ENCODE data around the gene PRKAR1B. TPM values are rescaled to one million over a fixed set of nuclear protein-coding genes. Genes with fewer than 3 reads are reported as not detected.
A peak's percentile ranks its signal among the peaks of the same experiment; 100 is the strongest.
"Not testable (repeated sequence)": the region's sequence is repeated elsewhere in the genome, so short reads cannot be mapped to it uniquely, and the experiment has no call there.

Gene PRKAR1B
- polyA plus RNA-seq, 5 donors, result 28.8 to 46.7 (median 34.7) TPM

- DNase-seq, result no peak
These were observed 99.2 kb downstream of the PRKAR1B start for GRCh38 chr7:627661-628401.

DNA sequence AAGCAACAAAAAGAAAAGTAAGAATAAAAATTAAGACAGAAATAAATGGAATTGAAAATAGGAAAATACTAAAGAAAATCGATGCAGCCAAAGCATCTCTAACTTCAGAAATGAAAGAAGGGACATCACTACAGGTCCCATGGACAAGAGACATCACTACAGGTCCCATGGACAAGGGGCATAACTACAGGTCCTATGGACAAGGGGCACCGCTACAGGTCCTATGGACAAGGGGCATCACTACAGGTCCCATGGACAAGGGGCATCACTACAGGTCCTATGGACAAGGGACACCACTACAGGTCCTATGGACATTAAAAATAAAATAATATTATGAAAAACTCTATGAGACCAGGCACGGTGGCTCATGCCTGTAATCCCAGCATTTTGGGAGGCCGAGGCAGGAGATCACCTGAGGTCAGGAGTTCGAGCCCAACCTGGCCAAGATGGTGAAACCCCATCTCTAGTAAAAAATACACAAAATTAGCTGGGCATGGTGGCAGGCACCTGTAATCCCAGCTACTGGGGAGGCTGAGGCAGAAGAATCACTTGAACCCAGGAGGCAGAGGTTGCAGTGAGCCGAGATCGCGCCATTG is 101.6 kb downstream of the PRKAR1B start:
- no peak for DNase-seq

- no peak for DNase-seq
These were observed 103.6 kb downstream of the PRKAR1B start for GRCh38 chr7:623464-623863.

DNA sequence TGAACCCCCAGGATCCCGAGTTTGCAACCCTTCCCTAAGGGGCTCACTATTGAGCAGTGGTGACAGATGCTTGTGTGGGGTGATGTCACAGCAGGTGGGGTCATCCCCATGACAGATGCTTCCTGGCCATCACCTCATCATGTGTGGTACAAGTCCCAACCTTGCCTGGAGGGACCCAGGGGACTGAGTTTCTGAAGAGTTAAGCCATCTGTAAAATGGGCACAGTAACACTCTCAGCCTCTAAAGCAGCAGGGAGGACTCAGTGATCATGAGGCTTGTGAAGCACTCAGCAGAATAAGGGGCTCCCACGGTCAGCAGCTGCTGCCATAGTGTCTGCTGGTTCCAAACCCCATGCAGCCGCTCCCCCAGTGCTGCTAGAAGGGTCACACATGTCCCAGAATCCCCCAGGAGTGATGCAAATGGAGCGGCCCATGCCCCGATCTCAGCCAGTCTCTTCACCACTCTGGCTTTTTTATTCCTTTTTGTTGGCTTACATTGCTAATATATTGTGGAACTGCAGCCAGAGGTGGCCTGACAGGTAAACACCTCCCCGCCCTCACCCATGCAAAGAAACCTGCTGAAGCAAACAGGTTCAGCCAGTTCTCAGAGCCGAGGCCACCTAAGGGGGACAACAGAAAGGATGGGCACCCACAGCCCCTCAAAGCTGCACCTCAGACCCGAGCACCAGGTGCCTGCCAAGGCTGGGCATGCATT is 105.4 kb downstream of the PRKAR1B start:
- DNase-seq, result peak; percentile 51 to 61

DNA sequence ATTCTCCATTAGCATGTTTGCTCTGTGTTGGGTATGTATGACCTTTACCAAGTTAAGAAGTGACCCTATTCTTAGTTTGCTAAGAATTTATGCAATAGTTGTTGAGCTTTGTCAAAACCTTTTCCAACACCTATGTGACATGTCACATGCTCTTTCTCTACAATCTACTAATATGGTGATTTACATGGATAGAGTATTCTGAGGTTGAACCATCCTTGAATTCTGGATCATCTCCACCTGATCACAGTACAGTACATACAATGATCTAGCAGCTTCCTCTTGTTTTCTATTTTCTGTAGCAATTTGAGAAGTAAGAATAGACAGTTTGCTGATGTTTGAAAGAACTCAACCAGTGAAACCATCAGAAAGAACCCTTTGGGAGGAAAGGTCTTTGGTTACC is 106.2 kb downstream of the PRKAR1B start:
- no peak for DNase-seq

DNA sequence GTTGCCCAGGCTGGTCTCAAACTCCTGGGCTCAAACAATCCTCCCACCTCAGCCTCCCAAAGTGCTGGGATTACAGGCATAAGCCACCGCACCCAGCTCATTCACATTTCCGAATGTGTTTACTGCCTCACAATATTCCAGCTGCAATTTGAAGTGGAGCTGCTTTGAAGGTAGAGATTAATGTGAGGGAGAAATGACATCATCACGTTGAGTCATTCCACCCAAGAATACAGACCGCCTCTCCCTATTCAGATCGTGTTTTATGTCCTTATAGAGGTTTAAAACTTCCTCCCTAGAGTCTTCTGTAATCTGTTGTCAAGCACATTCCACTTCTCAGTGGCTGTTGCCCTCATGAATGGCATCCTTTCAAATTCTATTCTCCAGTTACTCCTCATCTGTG is 107.0 kb downstream of the PRKAR1B start:
- no peak for DNase-seq

GRCh38 chr7:619368-619840 is 107.7 kb downstream of the PRKAR1B start:
- no peak for DNase-seq

DNA sequence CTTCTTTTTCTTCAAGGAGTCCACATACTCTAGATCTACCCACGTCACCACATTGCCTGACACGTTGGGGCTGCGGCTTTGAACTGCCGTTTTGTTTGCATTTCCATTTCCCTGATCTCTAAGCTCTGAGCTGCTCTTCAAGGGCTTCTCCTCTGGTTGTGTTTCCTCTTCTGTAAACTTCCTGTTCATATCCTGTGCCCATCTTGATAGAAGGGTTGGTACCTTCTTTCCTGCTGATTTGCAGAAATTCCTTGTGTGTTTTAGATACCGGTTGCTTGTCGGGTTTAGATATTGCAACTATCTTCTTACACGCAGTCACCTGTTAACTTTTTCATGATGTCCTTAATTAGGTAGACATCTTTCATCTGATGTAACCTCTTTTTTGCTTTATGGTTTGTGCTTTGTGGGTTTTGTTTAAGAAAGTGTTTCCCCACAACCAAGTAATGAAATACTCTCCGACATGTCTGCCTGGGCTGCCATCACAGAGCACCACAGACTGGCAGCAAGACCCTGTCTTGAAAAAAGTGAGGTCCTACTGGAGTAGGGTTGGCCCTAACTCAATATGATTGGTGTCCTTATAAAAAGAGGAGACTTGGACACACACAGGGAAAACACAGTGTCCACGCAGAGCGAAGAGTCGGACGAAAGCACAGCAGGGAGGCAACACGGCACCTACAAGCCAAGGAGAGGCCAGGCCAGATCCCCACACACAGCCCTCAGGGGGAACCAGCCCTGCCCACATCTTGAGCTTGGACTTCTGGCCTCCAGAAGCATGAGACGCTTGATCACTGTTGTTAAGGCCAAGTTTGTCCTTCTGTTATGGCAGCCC is 108.3 kb downstream of the PRKAR1B start:
- peak in 1 of 2 donors; percentile 29 for DNase-seq

DNA sequence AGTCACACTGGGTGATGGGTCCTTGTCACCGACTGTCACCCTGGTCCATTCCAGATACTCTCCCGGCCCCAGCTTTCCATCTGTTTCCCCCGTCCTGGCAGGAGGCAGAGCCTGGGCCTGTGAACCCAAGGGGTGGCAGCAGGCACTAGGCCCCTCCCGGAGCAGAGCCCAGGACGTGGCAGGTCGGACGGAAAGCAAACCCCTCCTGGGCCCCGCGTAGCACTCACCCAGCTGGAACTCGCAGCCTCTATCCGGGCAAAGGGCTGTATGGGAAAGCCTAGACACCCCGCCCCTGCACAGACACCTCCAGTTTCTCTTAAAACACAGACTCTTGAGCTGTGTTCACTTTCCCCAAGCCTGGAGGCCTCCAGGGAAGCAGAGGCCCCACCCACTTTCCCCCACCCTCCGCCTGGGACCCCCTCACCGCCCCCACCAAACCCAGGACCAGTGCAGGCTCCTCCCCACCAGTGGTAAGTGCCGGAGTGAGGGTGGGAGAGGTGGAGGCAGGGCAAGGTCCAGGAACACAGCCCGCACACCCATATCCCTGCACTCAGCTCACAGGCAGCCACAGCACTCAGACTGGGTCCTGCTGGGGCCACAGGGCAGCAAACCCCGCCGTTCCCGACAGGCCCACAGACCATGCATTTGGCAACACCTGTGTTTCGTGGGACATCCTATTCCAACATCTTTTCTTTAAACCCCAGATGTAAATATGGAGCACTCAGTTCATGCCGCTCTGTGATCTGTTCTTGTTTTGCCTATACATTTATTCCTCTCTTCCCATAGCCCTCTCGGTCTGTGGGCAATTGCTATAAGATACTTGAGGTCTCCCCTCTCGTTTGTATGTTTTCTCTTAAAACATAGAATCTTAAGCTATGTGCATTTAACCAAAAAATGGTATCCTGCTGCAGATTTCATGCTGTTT is 109.2 kb downstream of the PRKAR1B start:
- no peak for DNase-seq

- DNase-seq, result no peak
These were observed 113.5 kb downstream of the PRKAR1B start for GRCh38 chr7:613442-614140.

- DNase-seq, result not testable (repeated sequence)
These were observed 115.2 kb downstream of the PRKAR1B start for GRCh38 chr7:611837-612236.

- DNase-seq, result no peak
These were observed 115.7 kb downstream of the PRKAR1B start for GRCh38 chr7:611281-611810.

DNA sequence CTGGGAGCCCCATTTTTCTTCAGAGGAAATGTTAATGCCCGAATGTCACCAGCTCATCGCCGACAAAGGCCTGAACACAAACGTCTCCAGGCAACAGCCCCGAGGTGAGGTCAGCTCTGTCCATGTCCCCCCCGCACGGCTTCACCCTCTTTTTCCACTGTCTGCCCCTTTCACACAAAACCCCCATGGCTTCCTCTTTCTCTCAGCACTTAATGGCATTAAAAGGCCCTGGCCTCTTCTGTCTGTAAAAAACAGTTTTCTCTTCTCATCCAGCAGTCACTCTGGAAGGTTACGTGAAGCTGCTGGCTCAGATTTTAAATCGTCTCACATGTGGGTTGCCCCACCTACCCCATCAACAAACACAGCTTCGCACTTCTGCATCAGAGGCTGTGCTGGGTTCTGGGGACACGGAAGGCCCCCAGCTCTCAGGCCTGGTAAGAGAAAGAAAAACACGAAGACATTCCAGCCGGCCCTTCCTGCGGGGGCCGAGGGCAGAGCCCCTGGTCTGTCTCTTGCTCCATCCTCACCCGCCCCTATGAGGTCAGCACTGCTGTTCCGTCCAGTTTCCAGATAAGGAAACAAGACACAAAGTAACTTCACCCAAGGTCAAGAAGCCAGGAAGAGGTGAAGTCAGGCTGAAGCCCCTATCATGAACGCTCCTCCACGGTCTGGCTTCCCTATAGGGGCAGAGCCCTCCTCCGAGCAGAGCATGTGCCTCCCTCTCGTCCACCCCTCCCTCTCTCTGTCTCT is 116.4 kb downstream of the PRKAR1B start:
- DNase-seq, result peak in 1 of 2 donors; percentile 44

- DNase-seq, result no peak
These were observed 116.9 kb downstream of the PRKAR1B start for GRCh38 chr7:610141-610530.

GRCh38 chr7:609365-609764 is 117.7 kb downstream of the PRKAR1B start:
- DNase-seq, result no peak

- DNase-seq, result no peak
These were observed 118.1 kb downstream of the PRKAR1B start for GRCh38 chr7:608954-609353.

DNA sequence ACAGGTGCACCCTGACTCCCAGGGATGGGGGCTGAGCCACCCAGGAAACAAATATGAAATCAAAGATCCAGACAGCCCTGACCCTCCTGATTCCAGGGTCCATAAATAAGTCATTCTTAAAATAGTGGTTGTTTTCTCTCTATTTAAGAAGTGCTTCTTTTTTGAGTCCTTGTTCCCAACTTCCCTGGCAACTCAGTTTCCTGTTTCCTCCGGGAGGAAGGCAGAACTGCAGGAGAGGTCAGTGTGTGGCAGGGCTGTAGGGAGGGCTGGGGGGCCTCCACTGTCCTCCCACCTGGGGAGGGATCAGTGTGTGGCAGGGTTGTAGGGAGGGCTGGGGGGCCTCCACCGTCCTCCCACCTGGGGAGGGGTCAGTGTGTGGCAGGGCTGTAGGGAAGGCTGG is 118.7 kb downstream of the PRKAR1B start:
- DNase-seq, result no peak

DNA sequence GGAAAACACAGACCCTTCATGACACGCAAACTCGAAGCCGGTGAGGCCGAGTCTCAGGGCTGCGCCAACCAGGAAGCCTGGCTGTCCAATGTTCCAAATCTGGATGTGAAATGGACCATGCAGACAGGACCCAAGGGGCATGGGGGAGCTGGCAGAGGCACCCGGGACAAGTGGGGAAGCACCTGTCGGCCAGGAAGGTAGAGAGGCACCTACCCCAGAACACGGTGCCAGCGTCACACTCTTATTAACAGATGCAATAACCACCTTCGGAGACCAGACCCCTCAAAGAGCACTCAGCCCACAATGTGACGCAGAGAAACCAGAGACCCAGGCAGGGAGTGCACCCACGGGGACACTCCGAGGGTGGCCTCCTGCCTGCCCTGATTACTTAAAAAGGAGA is 119.1 kb downstream of the PRKAR1B start:
- DNase-seq, result no peak
